Activated T-helper 2 cell treated with anti-CD3 and anti-CD28 coated beads, Interferon-gamma antibody, Interleukin-2, Interleukin-4, amounts not matched to agents 10 μg/mL and 5 μg/mL and 100 μg/mL, durations not matched to agents 14 hours and 24 hours and 36 hours (primary cell): ENCODE data around the gene DESI2. TPM values are rescaled to one million over a fixed set of nuclear protein-coding genes. Genes with fewer than 3 reads are reported as not detected.

Experiments
- DNase-seq: peaks from one replicate; pipeline ENCODE4 v3.0.0; 2021; ENCODE audit warnings: low spot score
- H3K27ac Mint-ChIP-seq: one replicate; pipeline ENCODE4 v1.8.0; 2021; ENCODE audit warnings: mixed read lengths
- H3K27me3 Mint-ChIP-seq: one replicate; pipeline ENCODE4 v1.8.0; 2021; ENCODE audit warnings: low read depth, mixed read lengths
- H3K36me3 Mint-ChIP-seq: one replicate; pipeline ENCODE4 v1.8.0; 2021; ENCODE audit warnings: low read depth, mixed read lengths
- H3K4me1 Mint-ChIP-seq: one replicate; pipeline ENCODE4 v1.8.0; 2021; ENCODE audit warnings: low read depth, mixed read lengths
- H3K4me3 Mint-ChIP-seq: one replicate; pipeline ENCODE4 v1.8.0; 2021; ENCODE audit warnings: low read depth, mild to moderate bottlenecking, moderate library complexity, mixed read lengths
- H3K9me3 Mint-ChIP-seq: one replicate; pipeline ENCODE4 v1.8.0; 2021; ENCODE audit warnings: mixed read lengths
- intact Hi-C: fragments of 100-400 bp; cut with micrococcal nuclease; formaldehyde crosslinking; loops from one replicate; pipeline ENCODE4 v1.15.1; 2023
- total RNA-seq: library from RNA; stranded (reverse); gene quantifications from 2 replicates; pipeline ENCODE4 v1.2.3, GENCODE V29; 2022

The DESI2 gene
- total RNA-seq, result 27.4 TPM in 2 replicates

GRCh38 chr1:244652623-244653438 is at the start of gene DESI2:
Gene DESI2, plus strand, starts transcription at chr1:244653126. Its CDS starts 188 bp downstream, at chr1:244653314.
- Mint-ChIP-seq H3K4me1 (peaks cover 20% of the 10 kb centered on the region), H3K27ac (peak within 1 kb of the TSS; percentile 71), H3K27me3 (peaks cover 1% of the 10 kb centered on the region), H3K4me3 (peak within 1 kb of the TSS; percentile 82), H3K9me3 (no peaks in the 10 kb centered on the region), H3K36me3 (peaks cover 17% of the 10 kb centered on the region)
- intact Hi-C loops, result loop anchor here (1.0 to 5.0 kb wide), 8 partner anchors 53 to 802 kb away; partner anchors contain the start of genes AKT3 and COX20
- DNase-seq, result peak; percentile 98

GRCh38 chr1:244603498-244603897 is 49.4 kb upstream of the DESI2 start:
- intact Hi-C loops, result loop anchor here (1.0 to 10.0 kb wide), 3 partner anchors 111 to 439 kb away; no protein-coding TSS in a partner anchor
- no peak overlapping the region for H3K4me3 Mint-ChIP-seq
- H3K27me3 Mint-ChIP-seq, result peaks cover 6% of the 10 kb centered on the region

GRCh38 chr1:244605835-244606370 is 47.0 kb upstream of the DESI2 start:
- Mint-ChIP-seq H3K9me3 (no peaks in the 10 kb centered on the region), H3K27me3 (peaks cover 6% of the 10 kb centered on the region), H3K4me1 (no peaks in the 10 kb centered on the region), H3K36me3 (no peaks in the 10 kb centered on the region), H3K27ac (no peak overlapping the region), H3K4me3 (no peak overlapping the region)
- intact Hi-C loops, result loop anchor here (10.0 kb wide), 1 partner anchor 109 kb away; no protein-coding TSS in a partner anchor
- no peak for DNase-seq

More at GRCh38 chr1:244603498-244603897, 49.4 kb upstream of the DESI2 start:
- Mint-ChIP-seq H3K27ac (no peak overlapping the region), H3K9me3 (no peaks in the 10 kb centered on the region), H3K36me3 (no peaks in the 10 kb centered on the region), H3K4me1 (peaks cover 13% of the 10 kb centered on the region)
- DNase-seq, result no peak

GRCh38 chr1:244614113-244614836 is 38.7 kb upstream of the DESI2 start:
- H3K9me3 Mint-ChIP-seq, result no peaks in the 10 kb centered on the region
- intact Hi-C loops, result no loop called here
- DNase-seq, result no peak
- H3K36me3 Mint-ChIP-seq, result no peaks in the 10 kb centered on the region
- H3K27me3 Mint-ChIP-seq, result peaks cover 2% of the 10 kb centered on the region
- H3K27ac Mint-ChIP-seq, result no peak overlapping the region
- H3K4me3 Mint-ChIP-seq, result no peak overlapping the region
- H3K4me1 Mint-ChIP-seq, result peaks cover 3% of the 10 kb centered on the region

- Mint-ChIP-seq H3K27ac (no peak overlapping the region), H3K4me1 (peaks cover 3% of the 10 kb centered on the region), H3K4me3 (no peak overlapping the region), H3K36me3 (no peaks in the 10 kb centered on the region), H3K9me3 (no peaks in the 10 kb centered on the region), H3K27me3 (peaks cover 2% of the 10 kb centered on the region)
- DNase-seq, result no peak
- intact Hi-C loops, result no loop called here
Observed at GRCh38 chr1:244614879-244615278, 38.0 kb upstream of the DESI2 start.

GRCh38 chr1:244615301-244615700 is 37.6 kb upstream of the DESI2 start:
- Mint-ChIP-seq H3K9me3 (no peaks in the 10 kb centered on the region), H3K4me1 (peaks cover 3% of the 10 kb centered on the region), H3K27ac (no peak overlapping the region), H3K4me3 (no peak overlapping the region), H3K27me3 (peaks cover 2% of the 10 kb centered on the region), H3K36me3 (no peaks in the 10 kb centered on the region)
- DNase-seq, result no peak
- intact Hi-C loops, result no loop called here

GRCh38 chr1:244626709-244627108 is 26.2 kb upstream of the DESI2 start:
- no peaks in the 10 kb centered on the region for H3K9me3 Mint-ChIP-seq
- H3K4me3 Mint-ChIP-seq, result no peak overlapping the region
- no peaks in the 10 kb centered on the region for H3K36me3 Mint-ChIP-seq
- no peak for DNase-seq
- H3K4me1 Mint-ChIP-seq, result no peaks in the 10 kb centered on the region
- intact Hi-C loops, result no loop called here
- H3K27ac Mint-ChIP-seq, result no peak overlapping the region
- peaks cover 9% of the 10 kb centered on the region for H3K27me3 Mint-ChIP-seq

- intact Hi-C loops, result no loop called here
- Mint-ChIP-seq H3K4me3 (no peak overlapping the region), H3K4me1 (no peaks in the 10 kb centered on the region), H3K27ac (no peak overlapping the region), H3K36me3 (no peaks in the 10 kb centered on the region), H3K9me3 (no peaks in the 10 kb centered on the region), H3K27me3 (peaks cover 17% of the 10 kb centered on the region)
- DNase-seq, result no peak
Observed at GRCh38 chr1:244628789-244629188, 24.1 kb upstream of the DESI2 start.

- Mint-ChIP-seq H3K27ac (no peak overlapping the region), H3K36me3 (no peaks in the 10 kb centered on the region), H3K4me1 (no peaks in the 10 kb centered on the region), H3K9me3 (no peaks in the 10 kb centered on the region), H3K27me3 (peaks cover 17% of the 10 kb centered on the region), H3K4me3 (no peak overlapping the region)
- DNase-seq, result no peak
- intact Hi-C loops, result no loop called here
Observed at GRCh38 chr1:244633140-244633539, 19.8 kb upstream of the DESI2 start.

GRCh38 chr1:244634546-244634945 is 18.4 kb upstream of the DESI2 start:
- Mint-ChIP-seq H3K4me1 (peaks cover under 1% of the 10 kb centered on the region), H3K4me3 (no peak overlapping the region), H3K27ac (no peak overlapping the region), H3K27me3 (peaks cover 17% of the 10 kb centered on the region), H3K9me3 (no peaks in the 10 kb centered on the region), H3K36me3 (no peaks in the 10 kb centered on the region)
- intact Hi-C loops, result no loop called here
- no peak for DNase-seq

GRCh38 chr1:244636488-244637259 is 16.3 kb upstream of the DESI2 start:
- Mint-ChIP-seq H3K36me3 (no peaks in the 10 kb centered on the region), H3K27ac (no peak overlapping the region), H3K27me3 (peaks cover 11% of the 10 kb centered on the region), H3K9me3 (no peaks in the 10 kb centered on the region), H3K4me1 (peaks cover 3% of the 10 kb centered on the region), H3K4me3 (no peak overlapping the region)
- intact Hi-C loops, result no loop called here
- DNase-seq, result no peak

- intact Hi-C loops, result no loop called here
- Mint-ChIP-seq H3K9me3 (no peaks in the 10 kb centered on the region), H3K27me3 (peaks cover 7% of the 10 kb centered on the region), H3K4me3 (no peak overlapping the region), H3K4me1 (peaks cover 3% of the 10 kb centered on the region), H3K36me3 (no peaks in the 10 kb centered on the region), H3K27ac (no peak overlapping the region)
- DNase-seq, result no peak
Observed at GRCh38 chr1:244639561-244639960, 13.4 kb upstream of the DESI2 start.
